ENCODE results near the gene PLXNA3.

GRCh38 chrX:154489182-154489581 lies 31.1 kb downstream of the PLXNA3 start:
- no peak for TF ChIP-seq CTCF (IDR thresholded peaks at IDR 0.05; ENCODE audit: low read depth, low read length)
- TF ChIP-seq POLR2A (IDR thresholded peaks at IDR 0.05; ENCODE audit: extremely low read depth, insufficient read length), result no peak

Measured in NB4 (cell line).